Erythroblast (primary cell): ENCODE measurements around the gene NPAS2.
A peak's percentile ranks its signal among the peaks of the same experiment; 100 is the strongest.

ENCODE experiments used
- DNase-seq, 2 experiments: peaks; one replicate each; lab custom pipeline; 2025; lab: John Stamatoyannopoulos, UW
- GATA1 ChIP-seq: IDR thresholded peaks from 2 replicates; pipeline ENCODE4 v1.6.1; 2011; ENCODE audit warnings: low read depth, mild to moderate bottlenecking, control low read depth, low read length, moderate library complexity
- POLR2A ChIP-seq: IDR thresholded peaks from 2 replicates; pipeline ENCODE4 v1.6.1; 2011; ENCODE audit warnings: mild to moderate bottlenecking, low read length

The NPAS2 gene

GRCh38 chr2:101003278-101003775 lies 183.4 kb downstream of the NPAS2 start:
- TF ChIP-seq GATA1 (no peak), POLR2A (no peak)
- peak; percentile 42 to 43 for DNase-seq

GRCh38 chr2:101004620-101005325 lies 184.8 kb downstream of the NPAS2 start:
- TF ChIP-seq GATA1 (no peak), POLR2A (no peak)
- no peak for DNase-seq

GRCh38 chr2:101006065-101006715 lies 186.3 kb downstream of the NPAS2 start:
- no peak for DNase-seq
- TF ChIP-seq GATA1 (no peak), POLR2A (no peak)

- no peak for DNase-seq
- peak; percentile 44 for TF ChIP-seq POLR2A
- TF ChIP-seq GATA1, result no peak
Measured at GRCh38 chr2:101007415-101008345, 187.7 kb downstream of the NPAS2 start.

- TF ChIP-seq GATA1 (no peak), POLR2A (no peak)
- no peak for DNase-seq
Measured at GRCh38 chr2:101011152-101011551, 191.2 kb downstream of the NPAS2 start.

GRCh38 chr2:101012054-101012705 lies 192.2 kb downstream of the NPAS2 start:
- TF ChIP-seq GATA1 (no peak), POLR2A (peak; percentile 12)
- no peak for DNase-seq

- TF ChIP-seq GATA1 (no peak), POLR2A (no peak)
- peak; percentile 37 to 65 for DNase-seq
Measured at GRCh38 chr2:101012706-101013181, 192.8 kb downstream of the NPAS2 start.

GRCh38 chr2:101014264-101014857 lies 194.4 kb downstream of the NPAS2 start:
- TF ChIP-seq GATA1, result no peak
- TF ChIP-seq POLR2A, result no peak
- no peak for DNase-seq

GRCh38 chr2:101017371-101017770 lies 197.4 kb downstream of the NPAS2 start:
- TF ChIP-seq POLR2A (no peak), GATA1 (no peak)
- no peak for DNase-seq

GRCh38 chr2:101018934-101019333 lies 199.0 kb downstream of the NPAS2 start:
- TF ChIP-seq POLR2A (no peak), GATA1 (no peak)
- DNase-seq, result no peak

- TF ChIP-seq GATA1, result no peak
- no peak for TF ChIP-seq POLR2A
- DNase-seq, result no peak
Measured at GRCh38 chr2:101022221-101022620, 202.3 kb downstream of the NPAS2 start.

GRCh38 chr2:101023327-101024107 lies 203.6 kb downstream of the NPAS2 start:
- no peak for DNase-seq
- TF ChIP-seq POLR2A, result no peak
- no peak for TF ChIP-seq GATA1
